ENCODE measurements around the gene UBE2Q2.

UBE2Q2 gene

DNA sequence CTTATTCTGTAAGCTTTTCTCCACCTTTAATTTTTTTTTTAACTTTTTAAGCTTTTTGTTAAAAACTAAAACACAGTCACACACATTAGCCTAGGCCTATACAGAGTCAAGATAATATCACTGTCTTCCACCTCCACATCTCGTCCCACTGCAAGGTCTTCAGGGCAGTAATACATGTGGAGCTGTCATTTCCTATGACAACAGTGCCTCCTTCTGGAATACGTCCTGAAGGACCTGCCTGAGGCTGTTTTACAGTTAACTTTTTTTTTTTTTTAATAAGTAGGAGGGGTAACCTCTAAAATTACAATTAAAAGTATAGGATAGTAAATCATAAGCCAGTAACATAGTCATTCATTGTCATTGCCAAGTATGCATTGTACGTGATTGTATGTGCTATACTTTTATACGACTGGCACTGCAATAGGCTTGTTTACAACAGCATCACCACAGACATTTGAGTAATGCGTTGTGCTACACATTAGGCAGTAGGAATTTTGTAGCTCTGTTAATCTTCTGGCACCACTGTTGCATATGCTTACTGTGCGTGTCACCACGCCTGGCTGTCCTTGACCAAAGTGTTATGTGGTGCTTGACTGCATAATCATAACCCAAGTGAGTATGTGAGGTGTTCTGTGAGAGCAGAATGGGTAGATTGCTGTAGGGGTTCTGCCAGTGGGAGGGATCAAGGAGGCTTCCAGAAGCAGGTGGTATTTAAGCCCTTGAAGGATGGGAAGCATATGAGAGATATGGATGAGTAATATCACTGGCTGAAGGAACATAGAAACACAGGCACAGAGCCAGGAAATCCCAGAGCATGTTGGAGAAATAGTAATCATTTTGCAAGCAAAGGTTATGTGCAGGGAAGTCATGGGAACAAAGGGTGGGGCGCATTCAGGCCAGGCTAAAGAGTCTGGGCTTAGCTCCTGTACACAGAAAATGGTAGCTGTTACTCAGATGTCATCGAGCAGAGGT lies 78.8 kb downstream of the UBE2Q2 start:
- TF ChIP-seq, protein P1, sequence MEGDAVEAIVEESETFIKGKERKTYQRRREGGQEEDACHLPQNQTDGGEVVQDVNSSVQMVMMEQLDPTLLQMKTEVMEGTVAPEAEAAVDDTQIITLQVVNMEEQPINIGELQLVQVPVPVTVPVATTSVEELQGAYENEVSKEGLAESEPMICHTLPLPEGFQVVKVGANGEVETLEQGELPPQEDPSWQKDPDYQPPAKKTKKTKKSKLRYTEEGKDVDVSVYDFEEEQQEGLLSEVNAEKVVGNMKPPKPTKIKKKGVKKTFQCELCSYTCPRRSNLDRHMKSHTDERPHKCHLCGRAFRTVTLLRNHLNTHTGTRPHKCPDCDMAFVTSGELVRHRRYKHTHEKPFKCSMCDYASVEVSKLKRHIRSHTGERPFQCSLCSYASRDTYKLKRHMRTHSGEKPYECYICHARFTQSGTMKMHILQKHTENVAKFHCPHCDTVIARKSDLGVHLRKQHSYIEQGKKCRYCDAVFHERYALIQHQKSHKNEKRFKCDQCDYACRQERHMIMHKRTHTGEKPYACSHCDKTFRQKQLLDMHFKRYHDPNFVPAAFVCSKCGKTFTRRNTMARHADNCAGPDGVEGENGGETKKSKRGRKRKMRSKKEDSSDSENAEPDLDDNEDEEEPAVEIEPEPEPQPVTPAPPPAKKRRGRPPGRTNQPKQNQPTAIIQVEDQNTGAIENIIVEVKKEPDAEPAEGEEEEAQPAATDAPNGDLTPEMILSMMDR (IDR thresholded peaks at IDR 0.05; ENCODE audit: low read depth, low read length): peak; percentile 30
- peak; percentile 59 for DNase-seq (ENCODE audit: extremely low read depth, low read depth)

DNA sequence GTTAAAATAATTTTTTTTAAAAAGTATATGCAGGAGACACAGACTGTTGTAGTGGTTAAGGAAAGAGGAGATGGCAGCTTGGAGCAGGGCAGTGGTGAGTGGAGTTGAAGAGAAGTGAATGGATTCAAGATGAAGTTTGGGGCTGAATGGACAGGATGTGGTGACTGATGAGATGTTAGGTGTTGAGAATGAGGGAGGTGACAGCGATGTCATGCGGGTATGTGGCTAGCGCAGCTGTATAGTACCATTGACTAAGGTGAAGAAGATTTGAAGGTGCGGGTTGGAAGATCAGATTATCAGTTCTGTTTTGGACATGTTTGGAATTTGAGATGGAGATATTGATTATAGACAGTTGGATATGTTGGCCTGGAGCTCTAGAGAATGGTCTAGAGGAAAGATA lies 80.5 kb downstream of the UBE2Q2 start:
- TF ChIP-seq, protein P1 (IDR thresholded peaks at IDR 0.05; ENCODE audit: low read depth, low read length): no peak
- no peak for DNase-seq (ENCODE audit: extremely low read depth, low read depth)

DNA sequence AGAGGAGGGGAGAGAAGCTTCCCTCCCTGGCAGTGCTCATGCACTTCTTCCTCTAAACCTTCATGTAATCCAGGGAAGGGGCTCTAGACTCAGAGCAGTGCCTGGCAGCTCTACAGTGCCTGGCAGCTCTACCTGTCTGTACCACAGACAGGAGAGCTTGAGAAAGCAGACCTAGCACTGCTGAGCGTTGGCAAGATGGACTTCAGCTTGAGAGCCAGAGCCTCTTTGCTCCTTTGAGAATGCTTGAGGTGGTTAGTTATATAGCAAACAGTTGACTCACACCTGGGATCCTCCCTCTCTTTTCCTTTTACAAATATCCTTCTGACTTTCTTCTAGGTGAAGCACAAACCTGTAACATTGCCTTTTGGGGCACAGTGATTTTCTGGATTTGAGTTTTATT lies 81.3 kb downstream of the UBE2Q2 start:
- TF ChIP-seq, protein P1 (IDR thresholded peaks at IDR 0.05; ENCODE audit: low read depth, low read length): no peak
- no peak for DNase-seq (ENCODE audit: extremely low read depth, low read depth)

DNA sequence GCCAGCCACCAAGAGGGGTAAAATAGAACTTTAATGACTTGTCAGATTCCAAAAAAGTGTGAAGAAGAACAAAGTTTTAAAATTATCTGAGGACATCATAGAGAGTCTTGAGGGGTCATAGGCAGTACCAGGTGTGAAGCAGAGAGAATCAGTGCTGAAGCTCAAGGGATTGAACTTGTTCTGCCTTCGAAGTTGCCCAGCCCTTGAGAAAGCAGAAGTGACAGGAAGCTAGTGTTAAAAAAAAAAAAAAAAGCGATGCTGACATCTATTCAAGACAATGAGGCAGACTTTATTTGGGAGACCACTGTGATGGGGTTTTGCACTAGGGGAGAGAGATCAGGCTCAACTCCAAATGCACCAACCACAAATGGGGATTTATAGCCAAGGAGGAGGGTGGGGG lies 82.2 kb downstream of the UBE2Q2 start:
- no peak for DNase-seq (ENCODE audit: extremely low read depth, low read depth)
- TF ChIP-seq, protein P1 (IDR thresholded peaks at IDR 0.05; ENCODE audit: low read depth, low read length): no peak

DNA sequence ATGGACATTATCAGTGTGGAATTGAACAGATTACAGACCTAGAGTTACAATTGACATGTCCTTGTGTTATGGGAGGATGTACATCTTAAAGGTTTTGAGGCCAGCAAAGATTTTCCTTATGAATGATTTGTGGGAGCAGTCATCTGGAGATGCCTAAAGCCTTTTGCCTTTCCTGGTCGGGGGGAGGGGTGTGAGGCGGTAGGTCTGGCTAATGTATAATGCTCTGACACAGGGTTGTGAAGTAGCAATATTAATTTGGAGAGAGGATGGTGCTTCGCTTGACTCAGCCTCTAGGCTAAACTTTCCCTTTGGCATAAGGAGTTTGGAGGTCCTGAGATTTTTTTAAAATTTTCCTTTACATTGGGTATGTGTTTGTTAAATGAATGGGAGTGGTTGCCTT lies 83.7 kb downstream of the UBE2Q2 start:
- TF ChIP-seq, protein P1 (IDR thresholded peaks at IDR 0.05; ENCODE audit: low read depth, low read length): no peak
- DNase-seq (ENCODE audit: extremely low read depth, low read depth): no peak

DNA sequence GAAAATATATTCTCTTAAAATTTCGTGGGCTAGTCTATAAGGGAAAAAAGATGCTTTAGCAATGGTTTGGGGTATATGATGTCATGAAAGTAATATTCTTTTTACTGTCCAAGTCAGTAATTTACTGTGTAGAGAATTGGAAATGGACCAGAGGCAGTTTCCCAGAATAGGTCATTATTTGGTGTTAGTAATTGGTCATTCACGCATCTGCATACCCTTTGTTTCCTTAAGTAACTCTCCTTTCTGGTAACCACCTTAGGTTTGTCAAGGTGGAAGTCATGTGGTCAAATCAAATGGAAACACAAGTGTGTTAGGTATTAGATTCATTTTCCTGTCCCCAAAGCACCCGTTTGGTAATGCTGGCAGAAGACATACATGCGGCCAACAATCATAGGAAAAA lies 84.4 kb downstream of the UBE2Q2 start:
- TF ChIP-seq, protein P1 (IDR thresholded peaks at IDR 0.05; ENCODE audit: low read depth, low read length): no peak
- no peak for DNase-seq (ENCODE audit: extremely low read depth, low read depth)

All from AG09319 (cell line).